Transverse colon (tissue), 4 donors: Measurements from ENCODE around the gene HTRA1. TPM values are rescaled to one million over a fixed set of nuclear protein-coding genes. Genes with fewer than 3 reads are reported as not detected.

Source experiments
- DNase-seq: peaks from one replicate; pipeline ENCODE4 v3.0.0-alpha.2; 2019
- H3K27ac ChIP-seq, 4 donors: fragments of 200-600 bp; sonication (generic); 2 replicates each; pipeline ENCODE4 v1.5.1; 2016 to 2018; ENCODE audit warnings: inconsistent platforms in 4 of 4
- H3K27me3 ChIP-seq: fragments of 200-600 bp; sonication (generic); 2 replicates; pipeline ENCODE4 v1.5.1; 2017; ENCODE audit warnings: inconsistent platforms
- H3K36me3 ChIP-seq, 4 donors: fragments of 200-600 bp; sonication (generic); 2 replicates each; pipeline ENCODE4 v1.5.1; 2017 to 2019; ENCODE audit warnings: inconsistent platforms in 4 of 4
- H3K4me1 ChIP-seq, 4 donors: fragments of 200-600 bp; sonication (generic); 2 replicates each; pipeline ENCODE4 v1.5.1; 2017 to 2020; ENCODE audit warnings: inconsistent platforms in 4 of 4
- H3K4me3 ChIP-seq, 4 donors: fragments of 200-600 bp; sonication (generic); 1 replicate in 1 of 4; 2 replicates in 3 of 4; pipeline versions ENCODE4 v1.5.1 to v1.6.1; 2017 to 2019; ENCODE audit warnings: inconsistent platforms in 4 of 4
- H3K9me3 ChIP-seq, 2 donors: fragments of 200-600 bp; sonication (generic); 2 replicates each; pipeline ENCODE4 v1.5.1; 2017 to 2019; ENCODE audit warnings: inconsistent platforms in 2 of 2
- EP300 ChIP-seq: sonication (generic); formaldehyde crosslinking; IDR thresholded peaks from one replicate; pipeline ENCODE4 v1.6.1; 2017; ENCODE audit warnings: antibody characterized with exemption, low read depth
- POLR2A ChIP-seq: fragments of 450-650 bp; IDR thresholded peaks from one replicate; pipeline ENCODE4 v1.6.1; 2016; ENCODE audit warnings: antibody characterized with exemption, mild to moderate bottlenecking, moderate library complexity
- POLR2AphosphoS5 ChIP-seq, 3 donors: sonication (generic); formaldehyde crosslinking; IDR thresholded peaks; one replicate each; pipeline ENCODE4 v1.6.1; 2016; ENCODE audit warnings: antibody characterized with exemption in 3 of 3
- WGBS, 2 donors: methylation state at CpG; one replicate each; pipeline ENCODE4 v1.1.5; 2018; ENCODE audit warnings: low coverage in 1 of 2; 5-methylcytosine and 5-hydroxymethylcytosine counted together
- in situ Hi-C, 4 donors: fragments of 200-750 bp; cut with MboI; loops; one replicate each; pipeline versions ENCODE4 v1.15.0 to v1.15.1; 2017; ENCODE audit warnings: low sequenced_read_pairs in 3 of 4, low pct_ligation_motif_present in 1 of 4, low pct_unique_long_range_greater_than_20kb in 1 of 4
- intact Hi-C: fragments of 100-400 bp; cut with DNase I; formaldehyde crosslinking; loops from one replicate; pipeline ENCODE4 v1.15.1; 2023; ENCODE audit warnings: low total_unique reads
- total RNA-seq, 4 donors: library from RNA; depleted of rRNA; stranded (reverse); fragments of >200 nt; gene quantifications; one replicate each; pipeline ENCODE4 v1.1.0, GENCODE V29; 2016
- TF ChIP-seq, protein P1 (sequence below), 5 experiments: fragments of 200-600 bp in 3 of 5; fragments of 450-650 bp in 2 of 5; sonication (generic) in 3 of 5; IDR thresholded peaks; 1 replicate in 2 of 5; 2 replicates in 3 of 5; pipeline ENCODE4 v1.5.1; 2016 to 2017; ENCODE audit warnings: antibody characterized with exemption in 5 of 5, inconsistent platforms in 3 of 5, mild to moderate bottlenecking in 2 of 5, moderate library complexity in 1 of 5

HTRA1 gene
- total RNA-seq, 4 donors from 2014 or later, result 7.9 to 103 (median 31.2) TPM

DNA sequence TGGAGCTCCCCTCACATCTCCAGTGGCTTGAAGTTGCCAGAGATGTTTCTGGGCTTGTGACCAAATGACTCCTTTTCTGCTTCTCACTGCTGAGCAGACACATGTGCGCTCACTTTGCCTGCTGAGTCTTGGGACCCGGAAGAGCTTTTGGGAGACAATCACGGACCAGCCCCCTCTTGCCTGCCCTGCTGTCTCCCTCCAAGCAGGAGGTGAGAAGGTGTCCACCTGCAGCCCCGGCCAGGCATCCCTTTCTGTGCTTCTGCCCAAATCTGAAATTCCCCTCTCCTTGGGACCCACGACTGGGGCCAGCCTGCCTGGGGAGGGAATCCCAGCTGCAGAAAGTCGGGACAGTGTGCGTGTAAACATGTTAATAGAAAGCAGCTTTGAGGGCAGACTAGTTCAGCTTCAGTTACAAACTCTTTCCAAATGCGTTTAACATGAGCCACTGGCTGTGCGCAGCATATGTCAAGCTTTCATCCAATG, 31.7 kb downstream of the HTRA1 start:
- H3K4me3 ChIP-seq, result no peak overlapping the region
- intact Hi-C loops, result no loop called here
- peak overlapping the region; percentile 50 to 69 (median 64) for H3K27ac ChIP-seq
- H3K36me3 ChIP-seq, result no peaks in the 10 kb centered on the region
- H3K27me3 ChIP-seq, result no peaks in the 10 kb centered on the region
- in situ Hi-C loops, result no loop called here
- no peak for DNase-seq
- no peak for TF ChIP-seq POLR2AphosphoS5 (IDR thresholded peaks at IDR 0.05)
- TF ChIP-seq, protein P1, sequence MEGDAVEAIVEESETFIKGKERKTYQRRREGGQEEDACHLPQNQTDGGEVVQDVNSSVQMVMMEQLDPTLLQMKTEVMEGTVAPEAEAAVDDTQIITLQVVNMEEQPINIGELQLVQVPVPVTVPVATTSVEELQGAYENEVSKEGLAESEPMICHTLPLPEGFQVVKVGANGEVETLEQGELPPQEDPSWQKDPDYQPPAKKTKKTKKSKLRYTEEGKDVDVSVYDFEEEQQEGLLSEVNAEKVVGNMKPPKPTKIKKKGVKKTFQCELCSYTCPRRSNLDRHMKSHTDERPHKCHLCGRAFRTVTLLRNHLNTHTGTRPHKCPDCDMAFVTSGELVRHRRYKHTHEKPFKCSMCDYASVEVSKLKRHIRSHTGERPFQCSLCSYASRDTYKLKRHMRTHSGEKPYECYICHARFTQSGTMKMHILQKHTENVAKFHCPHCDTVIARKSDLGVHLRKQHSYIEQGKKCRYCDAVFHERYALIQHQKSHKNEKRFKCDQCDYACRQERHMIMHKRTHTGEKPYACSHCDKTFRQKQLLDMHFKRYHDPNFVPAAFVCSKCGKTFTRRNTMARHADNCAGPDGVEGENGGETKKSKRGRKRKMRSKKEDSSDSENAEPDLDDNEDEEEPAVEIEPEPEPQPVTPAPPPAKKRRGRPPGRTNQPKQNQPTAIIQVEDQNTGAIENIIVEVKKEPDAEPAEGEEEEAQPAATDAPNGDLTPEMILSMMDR (IDR thresholded peaks at IDR 0.05), result no peak
- TF ChIP-seq POLR2A, result no peak
- no peak for TF ChIP-seq EP300
- no peaks in the 10 kb centered on the region for H3K9me3 ChIP-seq
- peaks cover 2 to 28% (median 12%) of the 10 kb centered on the region in 4 donors for H3K4me1 ChIP-seq
- 72 to 80% methylated on average over 1 to 9 of the region's 9 CpGs for WGBS, 2 donors

DNA sequence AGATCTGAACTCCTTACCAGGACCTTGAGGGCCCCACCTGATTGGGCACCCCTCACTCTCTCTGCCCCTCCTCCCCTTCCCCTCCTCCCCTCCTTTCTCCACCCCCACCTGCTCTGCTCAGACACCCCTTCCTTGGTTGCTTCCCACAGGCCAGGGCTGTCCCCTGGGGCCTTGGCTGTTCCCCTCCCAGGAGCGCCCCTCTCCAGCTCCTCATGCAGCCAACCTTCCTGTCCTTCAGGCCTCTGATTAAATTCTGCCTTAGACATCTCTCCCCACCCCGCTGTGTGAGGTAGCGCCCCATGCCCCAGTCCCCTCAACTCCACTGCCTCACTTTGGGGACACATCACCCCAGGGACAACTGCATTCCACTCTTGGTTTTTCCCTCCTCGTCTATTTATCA, 32.4 kb downstream of the HTRA1 start:
- intact Hi-C loops, result no loop called here
- H3K27me3 ChIP-seq, result no peaks in the 10 kb centered on the region
- DNase-seq, result no peak
- H3K27ac ChIP-seq, result peak overlapping the region; percentile 50 to 69 (median 64)
- TF ChIP-seq, protein P1 (IDR thresholded peaks at IDR 0.05), result no peak
- no peak for TF ChIP-seq EP300
- no peak for TF ChIP-seq POLR2AphosphoS5 (IDR thresholded peaks at IDR 0.05)
- no peak for TF ChIP-seq POLR2A
- in situ Hi-C loops, result no loop called here
- WGBS, 2 donors, result 80 to 86% methylated on average over 4 of the region's 4 CpGs
- no peak overlapping the region for H3K4me3 ChIP-seq
- peaks cover 2 to 34% (median 18%) of the 10 kb centered on the region in 4 donors for H3K4me1 ChIP-seq
- H3K36me3 ChIP-seq, result no peaks in the 10 kb centered on the region
- no peaks in the 10 kb centered on the region for H3K9me3 ChIP-seq

DNA sequence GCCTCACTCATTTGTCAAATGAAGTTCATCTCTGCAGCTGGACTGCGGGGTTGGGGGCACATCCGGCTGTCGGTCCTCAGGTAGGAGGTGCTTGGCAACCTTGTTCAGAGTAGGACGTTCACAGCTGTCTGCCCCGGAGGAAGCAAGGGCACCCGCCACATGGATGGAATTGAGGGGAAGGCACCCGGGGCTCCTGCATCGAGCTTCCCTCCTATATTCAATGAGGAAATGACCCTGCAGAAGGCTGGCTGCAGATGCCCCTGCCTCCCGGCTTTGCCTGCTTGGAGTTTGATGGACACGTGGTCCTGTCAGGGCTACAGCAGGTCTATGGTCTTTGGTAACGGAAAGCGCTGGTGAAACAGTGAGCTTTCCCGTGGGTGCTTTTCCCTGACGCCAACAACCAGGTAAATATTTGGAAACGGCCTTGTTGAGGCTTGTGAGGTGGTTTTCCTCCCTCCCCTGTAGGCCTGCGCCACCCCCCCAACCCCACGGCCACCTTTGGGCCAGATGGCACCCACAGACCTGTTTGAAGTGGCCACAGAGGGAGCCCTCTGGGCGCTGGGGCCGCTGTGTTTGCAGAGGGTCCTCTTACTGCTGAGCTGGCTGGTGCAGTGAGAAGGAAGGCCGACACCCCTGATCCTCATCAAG, 32.9 kb downstream of the HTRA1 start:
- no peak for DNase-seq
- WGBS, 2 donors, result 76% methylated on average over 20 of the region's 20 CpGs; no CpG with 5 or more reads in 1 of the 2 donors
- H3K4me1 ChIP-seq, result peaks cover 7 to 40% (median 23%) of the 10 kb centered on the region in 4 donors
- no peak overlapping the region for H3K4me3 ChIP-seq
- H3K27ac ChIP-seq, result peak overlapping the region; percentile 33 to 65 (median 56)
- H3K27me3 ChIP-seq, result no peaks in the 10 kb centered on the region
- in situ Hi-C loops (no loop called here), intact Hi-C loops (no loop called here)
- H3K36me3 ChIP-seq, result no peaks in the 10 kb centered on the region
- TF ChIP-seq EP300 (no peak), POLR2A (no peak), POLR2AphosphoS5 (IDR thresholded peaks at IDR 0.05) (no peak)
- TF ChIP-seq, protein P1 (IDR thresholded peaks at IDR 0.05), result no peak
- no peaks in the 10 kb centered on the region for H3K9me3 ChIP-seq

DNA sequence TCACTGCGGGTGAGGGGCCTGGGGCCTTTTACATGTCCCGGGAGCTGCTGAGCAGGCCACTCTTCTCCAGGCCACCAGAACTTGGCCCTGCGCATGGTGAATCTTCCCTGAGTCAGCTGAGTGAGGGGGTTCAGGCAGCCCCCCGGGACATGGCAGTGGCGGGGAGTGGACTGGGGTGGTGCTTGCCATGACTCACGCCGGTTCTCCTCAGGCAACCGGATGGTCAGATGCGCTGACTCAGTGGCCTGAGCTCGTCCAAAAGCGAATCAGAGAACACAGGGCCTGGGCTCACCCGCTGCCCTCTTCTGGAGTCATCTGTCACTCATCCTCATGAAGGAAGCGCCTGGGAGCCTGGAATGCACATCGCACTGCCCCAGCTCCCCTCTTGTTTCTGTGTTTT, 33.5 kb downstream of the HTRA1 start:
- no peak for DNase-seq
- intact Hi-C loops, result no loop called here
- H3K36me3 ChIP-seq, result no peaks in the 10 kb centered on the region
- no peaks in the 10 kb centered on the region for H3K27me3 ChIP-seq
- H3K4me1 ChIP-seq, result peaks cover 13 to 44% (median 28%) of the 10 kb centered on the region in 4 donors
- TF ChIP-seq, protein P1 (IDR thresholded peaks at IDR 0.05), result no peak
- TF ChIP-seq POLR2A (no peak), POLR2AphosphoS5 (IDR thresholded peaks at IDR 0.05) (no peak), EP300 (no peak)
- no peak overlapping the region for H3K4me3 ChIP-seq
- H3K27ac ChIP-seq, result peak overlapping the region; percentile 18 to 62 (median 29)
- in situ Hi-C loops, result no loop called here
- no peaks in the 10 kb centered on the region for H3K9me3 ChIP-seq
- 90 to 100% methylated on average over 1 to 14 of the region's 14 CpGs for WGBS, 2 donors
